ENCODE measurements around the gene LMOD3. TPM values are rescaled to one million over a fixed set of nuclear protein-coding genes. Genes with fewer than 3 reads are reported as not detected.
A peak's percentile ranks its signal among the peaks of the same experiment; 100 is the strongest.

LMOD3 gene
- total and polyA plus RNA-seq, 2 of the 4 experiments (the other 2 are of a cell fraction), result not detected

DNA sequence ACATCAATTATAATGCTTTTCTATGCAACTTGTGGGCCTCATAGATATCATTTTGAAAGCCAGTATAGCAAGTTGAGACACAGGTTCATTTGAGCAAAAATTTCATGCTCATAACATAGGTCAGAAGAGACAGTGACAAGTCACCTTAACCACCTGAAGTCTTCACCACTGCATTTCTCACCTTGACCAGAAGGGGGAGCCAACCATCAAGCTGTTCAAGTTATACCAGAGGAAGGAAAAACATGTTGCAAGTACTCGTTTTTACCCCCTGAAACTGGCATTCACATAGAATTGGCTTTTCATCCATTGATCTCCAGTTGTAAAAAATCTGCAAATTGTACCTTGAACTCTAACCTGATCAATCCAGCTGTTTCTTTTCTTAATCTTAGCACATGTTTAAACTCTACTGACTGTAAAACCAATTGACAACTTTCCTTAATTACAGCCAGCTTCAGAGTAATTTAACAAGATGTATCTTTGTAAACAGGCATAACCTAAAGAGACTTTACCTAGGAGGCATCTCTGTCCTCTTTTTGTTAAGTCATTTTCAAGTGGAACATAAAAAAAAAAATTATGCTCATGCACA is 1.4 kb downstream of the LMOD3 start:
- no peaks in the 10 kb centered on the region for H4K20me1 ChIP-seq (ENCODE audit: insufficient read depth, low read length)
- no peak overlapping the region for H2BK15ac ChIP-seq (ENCODE audit: low read depth, low read length)
- no peak overlapping the region for H3K4me2 ChIP-seq (ENCODE audit: low read depth, low read length)
- no peak overlapping the region for H4K91ac ChIP-seq (ENCODE audit: insufficient read depth, low read depth, low read length)
- TF ChIP-seq MAFK (IDR thresholded peaks at IDR 0.05; ENCODE audit: low read depth, low read length), result no peak
- no peak for TF ChIP-seq NFE2L2 (IDR thresholded peaks at IDR 0.05; ENCODE audit: low read depth, low read length)
- no peak for TF ChIP-seq BHLHE40 (IDR thresholded peaks at IDR 0.05; ENCODE audit: low read depth, low read length)
- no peak for TF ChIP-seq CHD1 (IDR thresholded peaks at IDR 0.05; ENCODE audit: low read depth, low read length)
- no peak for TF ChIP-seq POLR2A (IDR thresholded peaks at IDR 0.05; ENCODE audit: low read depth, low read length)
- peak; percentile 67 for TF ChIP-seq RAD21 (IDR thresholded peaks at IDR 0.05; ENCODE audit: low read length)
- TF ChIP-seq MXI1 (IDR thresholded peaks at IDR 0.05; ENCODE audit: borderline replicate concordance, low read depth, low read length), result no peak
- TF ChIP-seq MAZ (IDR thresholded peaks at IDR 0.05; ENCODE audit: borderline replicate concordance, low read depth, low read length), result no peak
- TF ChIP-seq, protein P1, sequence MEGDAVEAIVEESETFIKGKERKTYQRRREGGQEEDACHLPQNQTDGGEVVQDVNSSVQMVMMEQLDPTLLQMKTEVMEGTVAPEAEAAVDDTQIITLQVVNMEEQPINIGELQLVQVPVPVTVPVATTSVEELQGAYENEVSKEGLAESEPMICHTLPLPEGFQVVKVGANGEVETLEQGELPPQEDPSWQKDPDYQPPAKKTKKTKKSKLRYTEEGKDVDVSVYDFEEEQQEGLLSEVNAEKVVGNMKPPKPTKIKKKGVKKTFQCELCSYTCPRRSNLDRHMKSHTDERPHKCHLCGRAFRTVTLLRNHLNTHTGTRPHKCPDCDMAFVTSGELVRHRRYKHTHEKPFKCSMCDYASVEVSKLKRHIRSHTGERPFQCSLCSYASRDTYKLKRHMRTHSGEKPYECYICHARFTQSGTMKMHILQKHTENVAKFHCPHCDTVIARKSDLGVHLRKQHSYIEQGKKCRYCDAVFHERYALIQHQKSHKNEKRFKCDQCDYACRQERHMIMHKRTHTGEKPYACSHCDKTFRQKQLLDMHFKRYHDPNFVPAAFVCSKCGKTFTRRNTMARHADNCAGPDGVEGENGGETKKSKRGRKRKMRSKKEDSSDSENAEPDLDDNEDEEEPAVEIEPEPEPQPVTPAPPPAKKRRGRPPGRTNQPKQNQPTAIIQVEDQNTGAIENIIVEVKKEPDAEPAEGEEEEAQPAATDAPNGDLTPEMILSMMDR (conservative IDR thresholded peaks at IDR 0.05; ENCODE audit: low read depth, low read length), result peak; percentile 78
- no peak for TF ChIP-seq RCOR1 (IDR thresholded peaks at IDR 0.05; ENCODE audit: insufficient replicate concordance, low read length)
- no peak for TF ChIP-seq USF2 (IDR thresholded peaks at IDR 0.05; ENCODE audit: low read depth, low read length)
- no peak for TF ChIP-seq FOS (IDR thresholded peaks at IDR 0.05; ENCODE audit: low read depth, low read length)
- TF ChIP-seq, protein P2, sequence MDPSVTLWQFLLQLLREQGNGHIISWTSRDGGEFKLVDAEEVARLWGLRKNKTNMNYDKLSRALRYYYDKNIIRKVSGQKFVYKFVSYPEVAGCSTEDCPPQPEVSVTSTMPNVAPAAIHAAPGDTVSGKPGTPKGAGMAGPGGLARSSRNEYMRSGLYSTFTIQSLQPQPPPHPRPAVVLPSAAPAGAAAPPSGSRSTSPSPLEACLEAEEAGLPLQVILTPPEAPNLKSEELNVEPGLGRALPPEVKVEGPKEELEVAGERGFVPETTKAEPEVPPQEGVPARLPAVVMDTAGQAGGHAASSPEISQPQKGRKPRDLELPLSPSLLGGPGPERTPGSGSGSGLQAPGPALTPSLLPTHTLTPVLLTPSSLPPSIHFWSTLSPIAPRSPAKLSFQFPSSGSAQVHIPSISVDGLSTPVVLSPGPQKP (IDR thresholded peaks at IDR 0.05; ENCODE audit: borderline replicate concordance, low read depth, low read length), result no peak
- TF ChIP-seq SMC3 (IDR thresholded peaks at IDR 0.05; ENCODE audit: low read depth, low read length), result peak; percentile 60
- TF ChIP-seq CEBPB (IDR thresholded peaks at IDR 0.05; ENCODE audit: low read depth, low read length), result 0 out of 2 replicates have a peak, but pooled peaks have one; percentile 9
- TF ChIP-seq RFX5 (IDR thresholded peaks at IDR 0.05; ENCODE audit: low read depth, low read length), result no peak
- H2AK9ac ChIP-seq (replicated peaks; ENCODE audit: low read depth, low read length, poor library complexity), result no peak overlapping the region
- H3K79me1 ChIP-seq (ENCODE audit: low read depth in 1 of 2, low read length in 2 of 2), result no peaks in the 10 kb centered on the region
- H4K5ac ChIP-seq (ENCODE audit: low read depth, low read length), result no peak overlapping the region
- no peak overlapping the region for H3K18ac ChIP-seq (ENCODE audit: low read depth, low read length)
- intact Hi-C loops (cut with micrococcal nuclease), result loop anchor here (1.0 to 10.0 kb wide), 3 partner anchors 185 to 554 kb away; no protein-coding TSS in a partner anchor
- no peaks in the 10 kb centered on the region for H3K9me1 ChIP-seq (ENCODE audit: insufficient read depth, low read length)
- H3K9me3 ChIP-seq (ENCODE audit: control insufficient read depth, insufficient read depth, low read length), result no peaks in the 10 kb centered on the region
- no peak overlapping the region for H3K4ac ChIP-seq (ENCODE audit: low read depth, low read length)
- H2AK5ac ChIP-seq (ENCODE audit: low read depth, low read length), result no peak overlapping the region
- DNase-seq (peak; percentile 76), ATAC-seq (ENCODE audit: low read depth) (peak; percentile 75)
- no peak overlapping the region for H3K56ac ChIP-seq (ENCODE audit: extremely low read depth, insufficient read depth, low read length)
- H3K36me3 ChIP-seq (ENCODE audit: control insufficient read depth, insufficient read depth, low read length), result no peaks in the 10 kb centered on the region
- H3K27ac ChIP-seq (ENCODE audit: insufficient read depth, low read length), result no peak overlapping the region
- H3K14ac ChIP-seq (replicated peaks; ENCODE audit: low read depth, low read length), result no peak overlapping the region
- H2BK120ac ChIP-seq (ENCODE audit: low read depth, low read length), result no peak overlapping the region
- no peak overlapping the region for H2AFZ ChIP-seq (replicated peaks; ENCODE audit: low read length, poor library complexity)
- H3K27me3 ChIP-seq (ENCODE audit: control insufficient read depth, insufficient read depth, low read length), result peaks cover 7% of the 10 kb centered on the region
- in situ Hi-C loops (cut with MboI; ENCODE audit: low sequenced_read_pairs), result no loop called here
- H4K8ac ChIP-seq (ENCODE audit: low read depth in 2 of 2, low read length in 2 of 2), result no peak overlapping the region
- CTCF ChIA-PET, result interaction anchor here (0.5 to 1.6 kb wide), 19 partner anchors 9 to 555 kb away, joined by 3 to 12 read pairs (median 3); no protein-coding TSS in a partner anchor
- WGBS, 2 experiments (ENCODE audit: extremely low coverage in 2 of 2, insufficient read length in 1 of 2), result no CpG with 5 or more reads among the region's 1 CpG
- no peak overlapping the region for H2BK20ac ChIP-seq (ENCODE audit: low read depth, low read length)
- POLR2A ChIA-PET (ENCODE audit: unreplicated experiment), result interaction anchor here (0.6 kb wide), 1 partner anchor 62 kb away, joined by 7 read pairs; no protein-coding TSS in a partner anchor
- no peak overlapping the region for H3K9ac ChIP-seq (ENCODE audit: low read depth, low read length)
- no peak overlapping the region for H3K23ac ChIP-seq (ENCODE audit: low read depth, low read length)
- H3K4me3 ChIP-seq (ENCODE audit: insufficient read depth, low read depth, low read length), result no peak overlapping the region
- no TSS peak for BruUV-seq (replicated peaks)
- H3K4me1 ChIP-seq (ENCODE audit: control insufficient read depth, insufficient read depth, low read length), result no peaks in the 10 kb centered on the region
- no peak overlapping the region for H2BK5ac ChIP-seq (ENCODE audit: low read depth, low read length, poor library complexity, severe bottlenecking)
- dilution Hi-C loops (cut with HindIII; ENCODE audit: low sequenced_read_pairs, unreplicated experiment), result no loop called here
